Activated naive CD4-positive, alpha-beta T cell treated with anti-CD3 and anti-CD28 coated beads, Interleukin-2, amount 10 ng/mL, durations not matched to agents 7 days and 5 days (primary cell): Measurements from ENCODE around the gene USP3.

Experiments used
- CTCF ChIA-PET: fragments of 350-600 bp; sonication (Branson Sonifier 250); formaldehyde crosslinking; loops from one replicate; lab custom pipeline; 2021; ENCODE audit warnings: antibody characterized with exemption; lab: Charles Lee
- DNase-seq: peaks from one replicate; pipeline ENCODE4 v3.0.0-alpha.2; 2020
- H3K27ac Mint-ChIP-seq: one replicate; pipeline ENCODE4 v1.8.0; 2021; ENCODE audit warnings: mild to moderate bottlenecking, moderate library complexity, mixed read lengths
- H3K27me3 Mint-ChIP-seq: one replicate; pipeline ENCODE4 v1.8.0; 2021; ENCODE audit warnings: mild to moderate bottlenecking, mixed read lengths
- H3K36me3 Mint-ChIP-seq: one replicate; pipeline ENCODE4 v1.8.0; 2021; ENCODE audit warnings: mixed read lengths
- H3K4me1 Mint-ChIP-seq: one replicate; pipeline ENCODE4 v1.8.0; 2021; ENCODE audit warnings: mixed read lengths
- H3K4me3 Mint-ChIP-seq: one replicate; pipeline ENCODE4 v1.8.0; 2021; ENCODE audit warnings: mild to moderate bottlenecking, moderate library complexity, mixed read lengths
- H3K9me3 Mint-ChIP-seq: one replicate; pipeline ENCODE4 v1.8.0; 2021; ENCODE audit warnings: mixed read lengths

USP3 gene

GRCh38 chr15:63595688-63596087 lies 91.3 kb downstream of the USP3 start:
- Mint-ChIP-seq H3K36me3 (peaks cover 43% of the 10 kb centered on the region), H3K27me3 (peaks cover 3% of the 10 kb centered on the region), H3K9me3 (no peaks in the 10 kb centered on the region), H3K27ac (no peak overlapping the region), H3K4me1 (peaks cover 73% of the 10 kb centered on the region), H3K4me3 (no peak overlapping the region)
- CTCF ChIA-PET = interaction anchor here (1.2 to 3.5 kb wide), 3 partner anchors 14 to 133 kb away, joined by 3 to 22 read pairs (median 3); no protein-coding TSS in a partner anchor
- no peak for DNase-seq

- Mint-ChIP-seq H3K27me3 (peaks cover 3% of the 10 kb centered on the region), H3K4me3 (no peak overlapping the region), H3K9me3 (no peaks in the 10 kb centered on the region), H3K27ac (peak overlapping the region; percentile 33), H3K36me3 (peaks cover 35% of the 10 kb centered on the region), H3K4me1 (peaks cover 68% of the 10 kb centered on the region)
- no peak for DNase-seq
- CTCF ChIA-PET = interaction anchor here (0.8 to 3.5 kb wide), 3 partner anchors 43 to 134 kb away, joined by 3 to 22 read pairs (median 3); no protein-coding TSS in a partner anchor
Observed at GRCh38 chr15:63596676-63597037, 92.3 kb downstream of the USP3 start.

GRCh38 chr15:63597038-63597790 lies 92.8 kb downstream of the USP3 start, which contains the start of gene FBXL22:
Gene FBXL22, plus strand, starts transcription at chr15:63597387. Its CDS starts 6 bp downstream, at chr15:63597393.
- no peaks in the 10 kb centered on the region for H3K9me3 Mint-ChIP-seq
- CTCF ChIA-PET = interaction anchor here (0.8 to 3.5 kb wide), 3 partner anchors 43 to 130 kb away, joined by 3 to 22 read pairs (median 15); no protein-coding TSS in a partner anchor
- H3K4me3 Mint-ChIP-seq = no peak within 1 kb of the TSS
- peaks cover 6% of the 10 kb centered on the region for H3K27me3 Mint-ChIP-seq
- H3K36me3 Mint-ChIP-seq = peaks cover 30% of the 10 kb centered on the region
- H3K27ac Mint-ChIP-seq = peak within 1 kb of the TSS; percentile 33
- DNase-seq = no peak
- peaks cover 68% of the 10 kb centered on the region for H3K4me1 Mint-ChIP-seq

GRCh38 chr15:63597821-63598220 lies 93.4 kb downstream of the USP3 start:
- Mint-ChIP-seq H3K4me3 (no peak overlapping the region), H3K4me1 (peaks cover 71% of the 10 kb centered on the region), H3K9me3 (no peaks in the 10 kb centered on the region), H3K36me3 (peaks cover 27% of the 10 kb centered on the region), H3K27me3 (peaks cover 11% of the 10 kb centered on the region), H3K27ac (no peak overlapping the region)
- DNase-seq = no peak
- CTCF ChIA-PET = interaction anchor here (2.7 to 3.9 kb wide), 4 partner anchors 12 to 131 kb away, joined by 15 to 44 read pairs (median 20); no protein-coding TSS in a partner anchor

DNA sequence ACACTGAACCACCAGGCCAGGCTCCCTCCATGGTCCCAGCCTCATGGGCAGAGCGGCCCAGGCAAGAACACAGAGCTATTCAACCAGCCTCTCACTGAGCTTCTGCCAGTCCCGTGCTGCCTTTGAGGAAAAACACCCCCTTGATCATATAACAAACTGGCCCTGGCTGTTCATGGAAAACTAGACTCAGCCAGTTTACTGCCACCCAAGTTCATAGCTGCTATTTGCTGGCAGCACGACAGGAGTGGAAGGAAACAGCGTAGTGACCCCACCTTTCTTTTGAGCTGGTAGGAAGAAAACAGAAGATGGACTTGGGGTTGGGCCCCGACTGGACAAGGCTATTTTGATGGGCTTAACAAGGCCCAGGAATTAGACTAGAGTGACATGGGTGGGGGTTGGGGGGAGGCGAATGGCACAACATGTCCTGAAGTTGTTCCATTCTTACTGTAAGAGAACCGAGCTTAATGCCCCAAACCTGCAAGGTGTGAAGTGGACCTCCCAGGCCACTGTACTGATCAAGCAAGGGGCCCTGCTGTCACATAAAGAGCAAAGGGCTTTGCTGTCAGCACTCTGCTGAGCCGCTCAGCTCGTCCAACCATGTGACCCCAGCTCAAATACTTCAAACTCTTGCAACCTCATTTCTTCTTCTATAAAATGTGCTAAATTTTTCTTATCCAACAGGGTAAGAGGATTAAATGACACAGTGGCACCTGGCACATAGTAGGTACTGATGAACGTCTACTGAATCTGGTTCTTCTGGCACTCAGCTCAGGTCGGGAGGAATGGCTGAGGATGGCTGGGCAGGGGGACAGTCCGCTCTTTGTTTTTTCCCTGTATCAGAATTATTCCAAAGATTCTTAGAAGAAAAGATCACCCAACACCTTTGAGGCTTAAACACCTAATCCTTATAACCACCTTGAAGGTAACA lies 94.3 kb downstream of the USP3 start:
- no peaks in the 10 kb centered on the region for H3K9me3 Mint-ChIP-seq
- no peak for DNase-seq
- CTCF ChIA-PET = interaction anchor here (0.7 to 3.9 kb wide), 21 partner anchors 9 to 551 kb away, joined by 3 to 44 read pairs (median 5); partner anchors contain the start of gene USP3
- peak overlapping the region; percentile 91 for H3K27ac Mint-ChIP-seq
- peaks cover 67% of the 10 kb centered on the region for H3K4me1 Mint-ChIP-seq
- peaks cover 11% of the 10 kb centered on the region for H3K27me3 Mint-ChIP-seq
- peaks cover 21% of the 10 kb centered on the region for H3K36me3 Mint-ChIP-seq
- H3K4me3 Mint-ChIP-seq = peak overlapping the region; percentile 85

GRCh38 chr15:63599401-63600000 lies 95.1 kb downstream of the USP3 start:
- Mint-ChIP-seq H3K27ac (peak overlapping the region; percentile 91), H3K27me3 (peaks cover 11% of the 10 kb centered on the region), H3K4me3 (peak overlapping the region; percentile 85), H3K4me1 (peaks cover 64% of the 10 kb centered on the region), H3K36me3 (peaks cover 13% of the 10 kb centered on the region), H3K9me3 (no peaks in the 10 kb centered on the region)
- peak; percentile 60 for DNase-seq
- CTCF ChIA-PET = interaction anchor here (0.7 to 3.9 kb wide), 26 partner anchors 10 to 552 kb away, joined by 3 to 44 read pairs (median 4); partner anchors contain the start of gene USP3

DNA sequence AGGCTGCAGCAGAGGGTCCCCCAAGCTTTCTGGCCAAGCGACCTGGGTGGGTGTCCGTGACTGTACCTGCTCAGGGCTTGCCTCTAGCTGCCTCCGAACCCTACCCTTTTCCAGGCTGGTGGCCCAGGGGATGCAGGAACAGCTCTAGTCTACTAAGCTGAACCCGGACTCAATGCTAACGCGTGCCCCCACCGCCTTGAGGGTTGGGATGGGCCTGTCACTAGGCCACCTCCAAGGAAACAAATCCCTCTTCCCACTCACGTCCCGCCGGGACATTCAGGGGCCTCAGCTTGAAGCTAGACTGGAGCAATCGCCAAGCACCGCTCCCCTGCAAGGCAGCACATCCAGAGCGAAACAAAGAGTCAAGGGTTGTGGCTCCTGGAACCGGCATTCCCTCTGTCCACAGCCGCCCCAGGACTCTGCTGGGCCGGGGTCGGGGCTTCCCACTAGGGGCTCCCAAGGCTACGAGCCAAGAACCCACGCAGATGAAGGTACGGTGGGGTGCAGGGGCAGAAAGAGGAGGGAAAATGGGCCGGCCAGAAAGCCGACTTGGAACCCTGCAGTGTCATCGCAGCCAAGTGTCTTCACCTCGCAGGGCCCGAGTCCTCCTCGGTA lies 95.7 kb downstream of the USP3 start:
- H3K4me3 Mint-ChIP-seq = peak overlapping the region; percentile 85
- CTCF ChIA-PET = interaction anchor here (0.7 to 3.9 kb wide), 19 partner anchors 10 to 469 kb away, joined by 3 to 44 read pairs (median 5); partner anchors contain the start of gene USP3
- peaks cover 11% of the 10 kb centered on the region for H3K27me3 Mint-ChIP-seq
- H3K9me3 Mint-ChIP-seq = no peaks in the 10 kb centered on the region
- peak overlapping the region; percentile 91 for H3K27ac Mint-ChIP-seq
- peaks cover 61% of the 10 kb centered on the region for H3K4me1 Mint-ChIP-seq
- peaks cover 7% of the 10 kb centered on the region for H3K36me3 Mint-ChIP-seq
- DNase-seq = no peak

DNA sequence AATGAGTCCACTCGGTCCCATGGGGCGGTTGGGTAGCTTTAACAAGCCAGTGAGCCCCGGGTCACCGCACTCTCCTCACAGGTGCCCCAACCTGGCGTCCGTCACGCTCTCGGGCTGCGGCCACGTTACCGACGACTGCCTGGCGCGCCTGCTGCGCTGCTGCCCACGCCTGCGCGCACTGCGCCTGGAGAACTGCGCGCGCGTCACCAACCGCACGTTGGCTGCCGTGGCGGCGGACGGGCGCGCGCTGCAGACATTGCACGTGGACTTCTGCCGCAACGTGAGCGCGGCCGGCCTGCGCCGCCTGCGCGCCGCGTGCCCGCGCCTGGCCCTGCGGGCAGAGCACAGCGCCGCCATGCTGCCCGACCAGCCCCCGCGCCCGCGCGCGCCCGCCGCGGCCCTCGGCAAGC lies 96.2 kb downstream of the USP3 start:
- Mint-ChIP-seq H3K4me1 (peaks cover 61% of the 10 kb centered on the region), H3K4me3 (peak overlapping the region; percentile 91), H3K36me3 (peaks cover 6% of the 10 kb centered on the region), H3K9me3 (no peaks in the 10 kb centered on the region), H3K27me3 (peaks cover 11% of the 10 kb centered on the region), H3K27ac (peak overlapping the region; percentile 97)
- peak; percentile 92 for DNase-seq
- CTCF ChIA-PET = interaction anchor here (1.1 to 3.9 kb wide), 13 partner anchors 9 to 469 kb away, joined by 3 to 44 read pairs (median 4); partner anchors contain the start of gene USP3

DNA sequence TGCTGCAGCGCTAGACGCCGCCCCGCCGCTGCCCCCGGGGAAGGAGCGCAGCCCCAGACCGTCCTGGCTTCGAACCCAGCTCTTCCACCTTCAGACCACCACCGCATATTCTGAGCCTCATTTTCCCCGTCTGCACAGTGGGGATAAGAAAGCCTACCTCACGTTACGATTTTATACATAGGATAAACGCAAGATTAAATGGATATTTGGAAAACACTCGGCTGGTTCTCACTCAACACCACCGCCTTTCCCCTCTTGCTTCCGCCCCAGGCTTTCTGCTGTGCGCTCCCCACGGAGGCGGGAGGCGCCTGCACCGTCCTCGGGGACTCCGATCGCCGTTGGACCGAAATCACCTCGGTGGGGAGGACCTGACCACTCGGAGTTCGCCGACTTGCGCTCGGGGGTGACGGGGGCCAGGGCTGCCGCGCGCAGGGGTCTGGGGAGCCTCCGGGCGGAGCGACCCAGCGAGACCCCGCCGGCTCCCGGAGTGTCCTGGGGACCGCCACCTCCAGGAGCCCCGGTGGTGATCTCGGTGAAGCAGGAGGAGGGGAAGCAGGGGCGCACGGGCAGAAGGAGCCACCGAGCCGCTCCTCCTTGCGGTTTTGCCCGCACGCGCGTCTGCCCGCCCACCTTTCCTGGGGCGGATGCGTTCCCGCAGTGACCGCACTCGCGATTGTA lies 96.8 kb downstream of the USP3 start:
- Mint-ChIP-seq H3K4me1 (peaks cover 61% of the 10 kb centered on the region), H3K27me3 (peaks cover 11% of the 10 kb centered on the region), H3K36me3 (peaks cover 3% of the 10 kb centered on the region), H3K4me3 (peak overlapping the region; percentile 91), H3K9me3 (no peaks in the 10 kb centered on the region), H3K27ac (peak overlapping the region; percentile 97)
- CTCF ChIA-PET = interaction anchor here (1.2 to 3.9 kb wide), 6 partner anchors 9 to 228 kb away, joined by 3 to 44 read pairs (median 12); partner anchors contain the start of gene USP3
- DNase-seq = peak; percentile 79

DNA sequence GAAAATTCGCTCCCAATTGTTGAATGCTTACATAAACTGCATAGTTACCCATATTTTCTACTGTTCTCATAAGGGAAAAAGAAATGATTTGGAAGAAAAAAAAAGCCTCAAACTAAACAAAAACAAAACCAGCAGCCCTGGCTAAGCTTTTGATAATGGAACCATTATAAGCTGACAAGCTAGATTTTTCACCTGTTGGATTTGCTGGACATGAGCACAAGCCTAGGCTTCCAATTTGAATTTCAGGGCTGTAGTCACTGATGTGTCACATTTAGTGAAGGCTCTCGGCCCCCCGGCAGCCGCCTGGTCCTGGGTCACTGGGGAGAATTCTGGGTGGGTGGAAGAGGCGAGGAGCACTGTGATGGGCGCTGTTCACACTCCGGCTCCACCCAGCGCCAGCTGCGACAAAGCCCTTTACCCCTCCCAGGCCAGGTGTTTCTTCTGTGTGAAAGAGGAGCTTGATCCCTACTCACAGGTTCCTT lies 97.4 kb downstream of the USP3 start:
- H3K4me1 Mint-ChIP-seq = peaks cover 61% of the 10 kb centered on the region
- peak overlapping the region; percentile 97 for H3K27ac Mint-ChIP-seq
- peaks cover 5% of the 10 kb centered on the region for H3K36me3 Mint-ChIP-seq
- CTCF ChIA-PET = interaction anchor here (0.7 to 5.0 kb wide), 3 partner anchors 8 to 135 kb away, joined by 3 to 23 read pairs (median 19); no protein-coding TSS in a partner anchor
- peak; percentile 38 for DNase-seq
- H3K9me3 Mint-ChIP-seq = no peaks in the 10 kb centered on the region
- H3K27me3 Mint-ChIP-seq = peaks cover 11% of the 10 kb centered on the region
- H3K4me3 Mint-ChIP-seq = peak overlapping the region; percentile 91

GRCh38 chr15:63602595-63602994 lies 98.2 kb downstream of the USP3 start:
- H3K4me1 Mint-ChIP-seq = peaks cover 59% of the 10 kb centered on the region
- H3K9me3 Mint-ChIP-seq = no peaks in the 10 kb centered on the region
- H3K36me3 Mint-ChIP-seq = peaks cover 8% of the 10 kb centered on the region
- peak overlapping the region; percentile 53 for H3K4me3 Mint-ChIP-seq
- DNase-seq = no peak
- peaks cover 11% of the 10 kb centered on the region for H3K27me3 Mint-ChIP-seq
- CTCF ChIA-PET = interaction anchor here (0.7 to 5.0 kb wide), 2 partner anchors 115 to 136 kb away, joined by 3 to 23 read pairs; no protein-coding TSS in a partner anchor
- H3K27ac Mint-ChIP-seq = peak overlapping the region; percentile 72

DNA sequence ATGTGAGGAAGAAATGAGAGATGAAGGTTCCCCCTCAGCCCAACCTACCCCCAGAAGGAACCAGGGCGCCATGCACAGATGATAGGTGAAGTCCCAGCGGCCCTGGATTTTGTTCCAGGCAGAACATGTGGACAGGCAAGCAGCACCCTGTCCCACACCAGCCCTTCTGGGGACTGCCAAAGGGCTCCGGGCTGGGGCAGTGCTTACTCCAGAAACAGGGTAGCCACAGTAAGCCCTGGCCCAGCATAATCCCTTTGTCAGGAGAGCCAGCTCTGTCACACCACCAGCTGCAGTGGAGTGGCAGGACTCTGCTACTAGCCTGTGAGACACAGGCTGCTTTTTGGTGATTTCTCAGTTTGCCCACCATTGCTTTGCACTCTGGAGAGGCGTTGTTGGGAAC lies 99.1 kb downstream of the USP3 start:
- H3K4me3 Mint-ChIP-seq = no peak overlapping the region
- H3K36me3 Mint-ChIP-seq = peaks cover 15% of the 10 kb centered on the region
- H3K27me3 Mint-ChIP-seq = peaks cover 11% of the 10 kb centered on the region
- DNase-seq = no peak
- CTCF ChIA-PET = interaction anchor here (0.8 to 5.0 kb wide), 3 partner anchors 116 to 464 kb away, joined by 3 to 23 read pairs (median 7); no protein-coding TSS in a partner anchor
- no peak overlapping the region for H3K27ac Mint-ChIP-seq
- H3K9me3 Mint-ChIP-seq = no peaks in the 10 kb centered on the region
- peaks cover 59% of the 10 kb centered on the region for H3K4me1 Mint-ChIP-seq
